K562 (cell line): ENCODE measurements around the gene PTPN12. TPM values are rescaled to one million over a fixed set of nuclear protein-coding genes. Genes with fewer than 3 reads are reported as not detected.

Source experiments
- polyA plus RNA-seq, 8 experiments: library from polyadenylated mRNA; depleted of rRNA in 4 of 8; stranded (reverse) in 5 of 8; unstranded in 3 of 8; fragments of >200 nt; fragmentation: Nextera tagmentation in 2 of 8; fragmentation: Illumina TruSeq in 1 of 8; extraction: Ambion mirVana in 2 of 8; extraction: Trizol in 1 of 8; gene quantifications; 2 replicates each; pipeline versions ENCODE4 v1.2.1 to v1.2.3, GENCODE V29; 2011 to 2014; ENCODE audit warnings: inconsistent platforms in 1 of 8, missing spikeins in 1 of 8
- total RNA-seq, 7 experiments: library from RNA; depleted of rRNA in 6 of 7; stranded (reverse); fragments of >200 nt in 6 of 7; fragmentation: Illumina TruSeq in 2 of 7; extraction: Trizol in 2 of 7; gene quantifications; 2 replicates each; pipeline versions ENCODE4 v1.2.1 to v1.2.3, GENCODE V29; 2011 to 2021; ENCODE audit warnings: low replicate concordance in 1 of 7

The PTPN12 gene
- total and polyA plus RNA-seq, 9 of the 15 experiments (the other 6 are each of a cell fraction or from before 2014, with no cell fraction given): 15.3 to 79.8 (median 26.6) TPM

Other genes with a start within 250 kb of the PTPN12 start
- not detected in 2 replicates for gene GSAP, start 120.9 kb upstream of the PTPN12 start, total RNA-seq (2014; rRNA removed)
- not detected in 2 replicates for gene GSAP, start 120.9 kb upstream of the PTPN12 start, total RNA-seq (2014; rRNA removed; fragmentation: Illumina TruSeq; extraction: Trizol)
- not detected in 2 replicates for gene GSAP, start 120.9 kb upstream of the PTPN12 start, total RNA-seq (2015; rRNA removed; fragmentation: Illumina TruSeq; extraction: Trizol)
- gene GSAP, start 120.9 kb upstream of the PTPN12 start, total RNA-seq (2021): 0.13 TPM in 1 of 2 replicates, not detected in the other
- gene GSAP, start 120.9 kb upstream of the PTPN12 start, polyA plus RNA-seq (2011; rRNA removed): not detected in 2 replicates
- gene GSAP, start 120.9 kb upstream of the PTPN12 start, polyA plus RNA-seq (2014; fragmentation: Illumina TruSeq; extraction: Trizol): not detected in 2 replicates
- gene GSAP, start 120.9 kb upstream of the PTPN12 start, polyA plus RNA-seq (2014; fragmentation: Nextera tagmentation; extraction: Ambion mirVana): not detected
- gene GSAP, start 120.9 kb upstream of the PTPN12 start, polyA plus RNA-seq (2014; rRNA removed): not detected in 2 replicates
- 16.6 and 20.1 TPM in 2 replicates for gene RSBN1L, start 159.2 kb downstream of the PTPN12 start, total RNA-seq (2014; rRNA removed)
- 33.2 and 33.8 TPM in 2 replicates for gene RSBN1L, start 159.2 kb downstream of the PTPN12 start, total RNA-seq (2014; rRNA removed; fragmentation: Illumina TruSeq; extraction: Trizol)
- gene RSBN1L, start 159.2 kb downstream of the PTPN12 start, total RNA-seq (2015; rRNA removed; fragmentation: Illumina TruSeq; extraction: Trizol): 29.1 and 35.2 TPM in 2 replicates
- gene RSBN1L, start 159.2 kb downstream of the PTPN12 start, total RNA-seq (2021): 19.0 and 22.8 TPM in 2 replicates
- 19.5 and 20.1 TPM in 2 replicates for gene RSBN1L, start 159.2 kb downstream of the PTPN12 start, polyA plus RNA-seq (2011; rRNA removed)
- 28.4 and 33.2 TPM in 2 replicates for gene RSBN1L, start 159.2 kb downstream of the PTPN12 start, polyA plus RNA-seq (2014; fragmentation: Illumina TruSeq; extraction: Trizol)
- gene RSBN1L, start 159.2 kb downstream of the PTPN12 start, polyA plus RNA-seq (2014; fragmentation: Nextera tagmentation; extraction: Ambion mirVana): 1 to 10 TPM; 6.2 to 8.3 TPM
- 13.8 and 16.7 TPM in 2 replicates for gene RSBN1L, start 159.2 kb downstream of the PTPN12 start, polyA plus RNA-seq (2014; rRNA removed)